ENCODE measurements around the gene FOS. TPM values are rescaled to one million over a fixed set of nuclear protein-coding genes. Genes with fewer than 3 reads are reported as not detected.
"Not testable (repeated sequence)": the region's sequence is repeated elsewhere in the genome, so short reads cannot be mapped to it uniquely, and the experiment has no call there.

The FOS gene
- total RNA-seq, 1 donor from 2014 or later, result 13.1 TPM

- ATAC-seq, result no peak
Observed at GRCh38 chr14:75274899-75275569, 3.6 kb upstream of the FOS start.

GRCh38 chr14:75275598-75275997, 3.0 kb upstream of the FOS start:
- no peak for DNase-seq (ENCODE audit: low spot score)
- no peak for ATAC-seq

More at GRCh38 chr14:75274899-75275569, 3.6 kb upstream of the FOS start:
- peak; percentile 63 for DNase-seq (ENCODE audit: low spot score)

GRCh38 chr14:75277008-75277814, 1.4 kb upstream of the FOS start:
- ATAC-seq (peak; percentile 65), DNase-seq (ENCODE audit: low spot score) (peak; percentile 90)

- DNase-seq (ENCODE audit: low spot score), result no peak
- no peak for ATAC-seq
Observed at GRCh38 chr14:75277815-75278421, 710 bp upstream of the FOS start.

- ATAC-seq (peak; percentile 8), DNase-seq (ENCODE audit: low spot score) (peak; percentile 71)
Observed at GRCh38 chr14:75279153-75279762, 630 bp downstream of the FOS start.

- DNase-seq (ENCODE audit: low spot score) (peak; percentile 62), ATAC-seq (no peak)
Observed at GRCh38 chr14:75279763-75280290, 1.2 kb downstream of the FOS start.

GRCh38 chr14:75280291-75280830, 1.7 kb downstream of the FOS start:
- ATAC-seq, result no peak
- DNase-seq (ENCODE audit: low spot score), result no peak

- no peak for DNase-seq (ENCODE audit: low spot score)
- ATAC-seq, result no peak
Observed at GRCh38 chr14:75280831-75281653, 2.4 kb downstream of the FOS start.

GRCh38 chr14:75281654-75282019, 3.0 kb downstream of the FOS start:
- DNase-seq (ENCODE audit: low spot score) (no peak), ATAC-seq (no peak)

- ATAC-seq (no peak), DNase-seq (ENCODE audit: low spot score) (no peak)
Observed at GRCh38 chr14:75282170-75282554, 3.5 kb downstream of the FOS start.

- not testable (repeated sequence) for ATAC-seq
Observed at GRCh38 chr14:75282555-75283161, 4.0 kb downstream of the FOS start.

GRCh38 chr14:75283162-75283832, 4.7 kb downstream of the FOS start:
- ATAC-seq (no peak), DNase-seq (ENCODE audit: low spot score) (no peak)

More at GRCh38 chr14:75282555-75283161, 4.0 kb downstream of the FOS start:
- not testable (repeated sequence) for DNase-seq (ENCODE audit: low spot score)

- DNase-seq (ENCODE audit: low spot score) (no peak), ATAC-seq (no peak)
Observed at GRCh38 chr14:75283833-75284563, 5.4 kb downstream of the FOS start.

GRCh38 chr14:75285331-75285730, 6.7 kb downstream of the FOS start:
- no peak for ATAC-seq
- DNase-seq (ENCODE audit: low spot score), result no peak

- DNase-seq (ENCODE audit: low spot score), result no peak
- ATAC-seq, result peak; percentile 11
Observed at GRCh38 chr14:75286313-75286712, 7.7 kb downstream of the FOS start.

GRCh38 chr14:75289840-75290388, 11.3 kb downstream of the FOS start:
- no peak for DNase-seq (ENCODE audit: low spot score)

GRCh38 chr14:75290851-75291250, 12.2 kb downstream of the FOS start:
- no peak for ATAC-seq
- no peak for DNase-seq (ENCODE audit: low spot score)

More at GRCh38 chr14:75289840-75290388, 11.3 kb downstream of the FOS start:
- no peak for ATAC-seq

- DNase-seq (ENCODE audit: low spot score) (no peak), ATAC-seq (no peak)
Observed at GRCh38 chr14:75291331-75291730, 12.7 kb downstream of the FOS start.
